PFSK-1 (cell line): Measurements from ENCODE around the gene FER1L5.

ENCODE experiments used
- POLR2AphosphoS5 ChIP-seq: IDR thresholded peaks from 2 replicates; pipeline ENCODE4 v1.6.1; 2012; ENCODE audit warnings: low read depth, mild to moderate bottlenecking, control low read depth, low read length, moderate library complexity
- TF ChIP-seq, protein P1 (sequence below), 2 experiments: IDR thresholded peaks; 2 replicates each; pipeline versions ENCODE4 v1.6.1 to v1.8.0; 2011 to 2012; ENCODE audit warnings: low read depth in 2 of 2, low read length in 2 of 2, control low read depth in 1 of 2, inconsistent platforms in 1 of 2, mild to moderate bottlenecking in 1 of 2, moderate library complexity in 1 of 2; ENCODE audit not compliant: insufficient read depth in 1 of 2

DNA sequence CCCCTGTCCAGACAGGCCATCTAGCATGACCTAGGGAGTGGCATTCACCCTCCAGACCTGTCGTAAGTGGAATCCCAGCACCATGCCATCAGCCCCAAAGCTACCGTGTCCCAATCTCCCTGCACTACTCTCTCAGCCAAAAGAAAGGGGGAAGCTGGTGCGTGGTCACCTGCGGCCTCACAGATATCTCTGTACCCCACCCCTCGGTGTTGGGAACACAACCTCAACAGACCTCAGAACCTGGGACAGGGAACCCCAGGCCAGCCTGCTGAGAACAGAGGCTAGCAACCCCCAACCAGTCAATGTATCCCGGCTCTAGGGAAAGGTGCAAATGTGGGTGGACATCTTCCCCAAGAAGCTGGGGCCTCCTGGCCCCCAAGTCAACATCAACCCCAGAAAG is 59.1 kb downstream of the FER1L5 start:
- TF ChIP-seq, protein P1, sequence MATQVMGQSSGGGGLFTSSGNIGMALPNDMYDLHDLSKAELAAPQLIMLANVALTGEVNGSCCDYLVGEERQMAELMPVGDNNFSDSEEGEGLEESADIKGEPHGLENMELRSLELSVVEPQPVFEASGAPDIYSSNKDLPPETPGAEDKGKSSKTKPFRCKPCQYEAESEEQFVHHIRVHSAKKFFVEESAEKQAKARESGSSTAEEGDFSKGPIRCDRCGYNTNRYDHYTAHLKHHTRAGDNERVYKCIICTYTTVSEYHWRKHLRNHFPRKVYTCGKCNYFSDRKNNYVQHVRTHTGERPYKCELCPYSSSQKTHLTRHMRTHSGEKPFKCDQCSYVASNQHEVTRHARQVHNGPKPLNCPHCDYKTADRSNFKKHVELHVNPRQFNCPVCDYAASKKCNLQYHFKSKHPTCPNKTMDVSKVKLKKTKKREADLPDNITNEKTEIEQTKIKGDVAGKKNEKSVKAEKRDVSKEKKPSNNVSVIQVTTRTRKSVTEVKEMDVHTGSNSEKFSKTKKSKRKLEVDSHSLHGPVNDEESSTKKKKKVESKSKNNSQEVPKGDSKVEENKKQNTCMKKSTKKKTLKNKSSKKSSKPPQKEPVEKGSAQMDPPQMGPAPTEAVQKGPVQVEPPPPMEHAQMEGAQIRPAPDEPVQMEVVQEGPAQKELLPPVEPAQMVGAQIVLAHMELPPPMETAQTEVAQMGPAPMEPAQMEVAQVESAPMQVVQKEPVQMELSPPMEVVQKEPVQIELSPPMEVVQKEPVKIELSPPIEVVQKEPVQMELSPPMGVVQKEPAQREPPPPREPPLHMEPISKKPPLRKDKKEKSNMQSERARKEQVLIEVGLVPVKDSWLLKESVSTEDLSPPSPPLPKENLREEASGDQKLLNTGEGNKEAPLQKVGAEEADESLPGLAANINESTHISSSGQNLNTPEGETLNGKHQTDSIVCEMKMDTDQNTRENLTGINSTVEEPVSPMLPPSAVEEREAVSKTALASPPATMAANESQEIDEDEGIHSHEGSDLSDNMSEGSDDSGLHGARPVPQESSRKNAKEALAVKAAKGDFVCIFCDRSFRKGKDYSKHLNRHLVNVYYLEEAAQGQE (IDR thresholded peaks at IDR 0.05; ENCODE audit: insufficient read depth in 1 of 2, low read depth in 2 of 2, low read length in 2 of 2), result no peak
- TF ChIP-seq POLR2AphosphoS5, result no peak
